Mucosa of gallbladder (tissue), 1 donor: ENCODE data around the gene FICD. TPM values are rescaled to one million over a fixed set of nuclear protein-coding genes. Genes with fewer than 3 reads are reported as not detected.
"Not testable (repeated sequence)": the region's sequence is repeated elsewhere in the genome, so short reads cannot be mapped to it uniquely, and the experiment has no call there.

ENCODE experiments used
- DNase-seq: peaks from one replicate; pipeline ENCODE4 v3.0.0-alpha.2; 2020; ENCODE audit warnings: low spot score
- total RNA-seq: library from RNA; stranded (reverse); gene quantifications from one replicate; pipeline ENCODE4 v1.2.1, GENCODE V29; 2021
- donor health status: DM: no; HTN: no; CAD: no.

The FICD gene
- 7.6 TPM for total RNA-seq

- peak; percentile 99 for DNase-seq
Measured at GRCh38 chr12:108514973-108515814, at the start of gene FICD. Gene FICD, plus strand, starts transcription at chr12:108515277. Its CDS starts 1,696 bp downstream, at chr12:108516973.

- no peak for DNase-seq
Measured at GRCh38 chr12:108465417-108465816, 49.7 kb upstream of the FICD start.

- peak; percentile 12 for DNase-seq
Measured at GRCh38 chr12:108468196-108468968, 46.7 kb upstream of the FICD start.

DNA sequence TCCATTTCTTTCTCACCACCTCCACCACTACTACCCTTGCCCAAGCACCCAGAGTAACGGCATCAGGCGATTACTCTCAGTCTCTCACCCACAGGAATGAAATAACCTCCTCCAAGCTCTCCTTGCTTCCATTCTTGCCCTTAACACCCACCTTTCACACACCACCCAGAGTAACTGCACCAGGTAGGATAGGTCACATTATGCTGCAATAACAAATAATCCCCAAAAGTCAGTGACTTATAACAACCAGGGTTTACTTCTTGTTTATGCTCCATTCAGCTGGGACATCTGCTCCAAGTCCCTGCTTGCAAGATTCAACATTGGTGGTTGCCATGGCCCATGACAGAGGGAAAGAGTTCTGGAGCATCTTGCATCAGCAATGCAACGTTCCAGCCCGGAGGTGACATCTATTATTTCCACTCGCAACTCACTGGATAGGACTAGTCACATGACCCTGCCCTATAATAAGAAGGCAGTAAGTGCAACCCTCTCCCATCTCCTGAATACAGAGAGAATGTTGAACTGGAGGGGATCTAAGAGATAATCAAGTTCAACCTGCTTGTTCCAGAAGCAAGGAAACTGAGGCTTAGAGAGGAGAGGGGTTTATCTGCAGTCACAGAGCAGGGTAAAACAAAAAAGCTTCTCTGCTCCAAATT is 41.5 kb upstream of the FICD start:
- no peak for DNase-seq

- DNase-seq = no peak
Measured at GRCh38 chr12:108475396-108475795, 39.7 kb upstream of the FICD start.

DNA sequence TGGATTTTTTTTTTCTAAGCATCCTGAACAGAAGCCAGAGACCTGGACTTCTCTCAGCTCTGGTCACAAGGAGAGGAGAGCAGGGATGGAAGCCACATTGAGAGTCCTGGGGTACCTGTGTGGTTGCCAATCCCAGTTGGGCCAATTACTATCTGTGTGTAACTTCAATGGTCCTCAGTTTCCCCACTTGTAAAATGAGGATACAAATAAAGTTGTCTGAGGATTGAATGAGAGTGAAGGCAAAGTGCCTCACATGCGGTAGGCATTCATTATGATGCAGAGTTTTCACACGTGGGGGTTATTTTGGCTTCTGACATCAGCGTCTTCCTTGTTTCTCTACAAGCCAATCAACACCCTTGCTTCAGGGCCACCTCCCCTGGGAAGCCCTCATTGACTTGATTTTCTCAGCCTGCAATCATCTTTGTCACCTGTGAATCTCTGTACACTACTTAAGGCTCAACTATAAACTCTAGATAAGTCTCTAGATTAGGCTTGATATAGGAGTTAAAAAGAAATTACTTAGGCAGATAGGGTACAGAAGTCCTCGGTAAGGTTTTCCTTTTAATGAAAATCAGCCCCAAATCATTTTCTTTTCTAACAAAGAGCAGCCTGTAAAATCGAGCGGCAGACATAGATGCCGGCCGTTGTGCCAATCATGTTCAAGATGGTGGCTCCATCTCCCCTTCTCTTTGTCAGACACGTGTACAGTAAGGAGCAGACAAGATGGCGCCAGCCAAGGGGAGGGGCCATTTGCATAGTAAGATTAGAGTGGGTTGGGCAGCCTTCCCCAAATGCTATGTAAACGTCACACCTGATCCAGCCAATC is 37.8 kb upstream of the FICD start:
- no peak for DNase-seq

GRCh38 chr12:108477881-108478259 is 37.2 kb upstream of the FICD start:
- no peak for DNase-seq

DNA sequence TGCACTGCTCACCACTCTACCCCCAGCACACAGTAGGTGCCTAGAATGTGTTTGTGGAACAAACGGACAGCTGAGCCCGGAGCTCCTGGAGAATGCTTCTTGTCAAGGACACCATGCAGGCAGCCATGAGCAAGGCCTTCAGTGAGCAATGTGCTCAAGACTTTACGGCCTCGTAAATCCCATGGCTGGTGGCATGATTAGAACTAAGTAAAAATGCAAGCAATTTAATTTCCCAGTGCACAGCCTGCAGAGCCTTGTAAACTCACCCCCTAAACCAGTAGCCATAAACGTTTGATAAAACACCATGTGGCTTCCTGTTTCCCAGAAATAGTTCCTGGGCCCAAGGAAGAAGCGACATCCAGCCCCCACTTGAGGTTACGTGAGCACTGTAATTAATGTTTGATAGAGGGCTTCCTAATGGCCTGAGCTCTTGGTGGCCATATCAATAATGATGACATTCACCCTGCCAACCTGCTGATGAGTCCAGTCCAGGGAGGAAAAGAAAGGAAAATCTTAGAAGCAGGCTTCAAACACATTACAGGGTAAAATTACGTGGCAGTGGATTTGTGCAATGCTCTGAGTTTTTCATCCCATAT is 36.4 kb upstream of the FICD start:
- no peak for DNase-seq

GRCh38 chr12:108479364-108480070 is 35.6 kb upstream of the FICD start:
- no peak for DNase-seq

DNA sequence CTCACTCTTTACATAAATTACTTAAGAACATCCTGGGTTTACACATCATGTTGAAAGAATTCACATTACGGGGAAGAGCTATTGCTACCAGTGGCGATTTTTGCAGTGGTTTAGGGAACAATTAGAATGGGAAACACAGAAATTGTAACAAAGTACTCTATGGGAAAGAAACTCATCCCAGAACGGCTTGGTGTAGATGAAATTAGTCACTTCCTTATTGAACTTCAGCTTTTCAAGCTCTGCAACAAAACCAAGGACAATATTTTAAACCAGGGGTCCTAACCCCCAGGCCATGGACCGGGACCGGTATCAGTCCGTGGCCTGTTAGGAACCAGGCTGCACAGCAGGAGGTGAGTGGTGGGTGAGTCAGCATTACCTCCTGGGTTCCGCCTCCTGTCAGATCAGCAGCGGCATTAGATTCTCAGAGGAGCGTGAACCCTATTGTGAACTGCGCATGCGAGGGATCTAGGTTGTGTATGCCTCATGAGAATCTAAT is 32.3 kb upstream of the FICD start:
- DNase-seq = no peak

DNA sequence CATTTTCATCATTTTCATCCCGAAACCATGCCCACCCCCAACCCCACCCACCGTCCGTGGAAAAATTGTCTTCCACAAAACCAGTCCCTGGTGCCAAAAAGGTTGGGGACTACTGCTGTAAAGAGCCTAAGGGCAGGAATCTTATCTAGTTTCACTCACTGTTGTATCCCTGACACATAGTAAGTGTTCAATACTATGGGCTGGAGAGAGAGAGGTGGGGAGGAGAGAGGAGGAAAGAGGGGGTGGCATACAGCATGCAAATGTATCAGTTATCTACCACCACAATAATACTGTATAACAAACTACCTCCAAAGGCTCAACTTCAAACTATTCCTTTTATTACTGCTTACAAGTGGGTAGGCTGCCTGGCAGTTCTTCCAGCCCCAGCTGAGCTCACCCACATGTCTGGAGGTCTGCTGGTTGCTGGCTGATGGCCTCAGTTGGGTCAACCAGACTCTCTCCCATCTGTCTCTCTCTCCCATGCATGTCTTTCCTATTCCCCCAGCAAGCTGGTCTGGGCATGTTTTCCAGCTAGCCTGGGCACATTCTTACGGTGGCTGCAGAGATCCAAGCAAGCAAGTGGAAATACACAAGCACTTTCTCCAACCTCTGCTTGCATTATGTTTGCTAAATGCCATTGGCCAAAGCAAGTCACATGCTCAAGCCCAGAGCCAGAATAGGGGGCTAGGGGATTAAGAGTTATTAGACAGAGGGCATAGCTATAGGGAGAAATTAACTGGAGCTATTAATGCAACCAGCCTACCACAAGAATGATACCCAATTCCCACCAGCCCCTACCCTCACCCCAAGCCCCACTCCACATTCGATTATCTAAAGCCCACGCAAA is 31.6 kb upstream of the FICD start:
- no peak for DNase-seq

DNA sequence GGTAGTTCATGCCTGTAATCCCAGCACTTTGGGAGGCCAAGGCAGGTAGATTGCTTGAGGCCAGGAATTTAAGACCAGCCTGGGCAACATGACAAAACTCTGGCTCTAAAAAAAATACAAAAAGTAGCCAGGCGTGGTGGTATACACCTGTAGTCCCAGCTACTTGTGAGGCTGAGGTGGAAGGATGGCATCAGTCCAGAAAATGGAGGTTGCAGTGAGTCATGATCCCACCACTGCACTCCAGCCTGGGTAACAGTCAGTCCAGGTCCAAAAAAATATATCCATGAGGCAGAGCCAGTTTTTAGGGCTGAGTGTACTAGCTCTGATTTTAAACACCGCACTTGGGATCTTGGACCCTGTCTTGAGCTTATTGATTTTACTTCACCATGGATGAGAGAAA is 30.6 kb upstream of the FICD start:
- no peak for DNase-seq

GRCh38 chr12:108484845-108485244 is 30.2 kb upstream of the FICD start:
- DNase-seq = no peak

DNA sequence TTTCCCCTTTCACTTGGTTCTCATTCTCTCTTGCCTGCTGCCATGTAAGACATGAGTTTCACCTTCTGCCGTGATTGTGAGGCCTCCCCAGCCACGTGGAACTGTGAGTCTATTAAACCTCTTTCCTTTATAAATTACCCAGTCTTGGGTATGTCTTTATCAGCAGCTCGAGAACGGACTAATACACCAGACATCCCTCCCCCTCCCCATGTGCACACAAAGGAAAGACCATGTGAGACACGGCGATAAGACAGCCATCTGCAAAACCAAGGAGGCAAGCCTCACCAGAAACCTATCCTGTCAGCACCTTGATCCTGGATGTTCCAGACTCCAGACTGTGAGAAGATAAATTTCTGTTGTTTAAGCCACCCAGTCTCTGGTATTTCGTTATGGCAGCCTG is 29.7 kb upstream of the FICD start:
- DNase-seq = not testable (repeated sequence)

DNA sequence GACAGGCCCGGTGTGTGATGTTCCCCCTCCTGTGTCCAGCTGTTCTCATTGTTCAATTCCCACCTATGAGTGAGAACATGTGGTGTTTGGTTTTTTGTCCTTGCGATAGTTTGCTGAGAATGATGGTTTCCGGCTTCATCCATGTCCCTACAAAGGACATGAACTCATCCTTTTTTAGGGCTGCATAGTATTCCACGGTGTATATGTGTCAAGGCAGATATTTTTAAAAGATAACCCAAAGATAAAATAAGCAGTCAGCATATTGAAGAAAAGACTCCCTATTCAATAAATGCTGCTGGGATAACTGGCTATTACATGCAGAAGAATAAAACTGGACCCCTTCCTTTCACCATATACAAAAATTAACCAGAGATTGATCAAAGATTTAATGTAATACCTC is 28.0 kb upstream of the FICD start:
- not testable (repeated sequence) for DNase-seq

DNA sequence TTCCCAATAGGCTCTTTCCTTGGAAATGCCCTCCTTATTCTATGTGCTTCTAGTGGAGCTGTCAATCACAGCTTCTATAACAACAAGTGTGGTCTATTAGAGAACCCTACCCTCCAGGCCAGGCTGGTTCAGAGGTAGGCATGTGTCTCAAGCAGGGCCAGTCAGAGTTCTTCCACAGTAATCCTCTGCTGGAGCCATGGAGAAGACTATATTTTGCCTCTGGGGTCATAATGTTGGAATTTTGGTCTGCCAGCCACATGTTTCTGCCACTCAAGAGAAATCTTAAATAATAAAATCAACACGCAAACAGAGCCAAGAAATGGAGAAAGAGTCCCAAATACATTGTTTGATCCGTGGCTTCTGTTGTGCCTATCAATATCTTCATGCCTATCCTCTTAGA is 23.8 kb upstream of the FICD start:
- no peak for DNase-seq

- no peak for DNase-seq
Measured at GRCh38 chr12:108495054-108495453, 20.0 kb upstream of the FICD start.

DNA sequence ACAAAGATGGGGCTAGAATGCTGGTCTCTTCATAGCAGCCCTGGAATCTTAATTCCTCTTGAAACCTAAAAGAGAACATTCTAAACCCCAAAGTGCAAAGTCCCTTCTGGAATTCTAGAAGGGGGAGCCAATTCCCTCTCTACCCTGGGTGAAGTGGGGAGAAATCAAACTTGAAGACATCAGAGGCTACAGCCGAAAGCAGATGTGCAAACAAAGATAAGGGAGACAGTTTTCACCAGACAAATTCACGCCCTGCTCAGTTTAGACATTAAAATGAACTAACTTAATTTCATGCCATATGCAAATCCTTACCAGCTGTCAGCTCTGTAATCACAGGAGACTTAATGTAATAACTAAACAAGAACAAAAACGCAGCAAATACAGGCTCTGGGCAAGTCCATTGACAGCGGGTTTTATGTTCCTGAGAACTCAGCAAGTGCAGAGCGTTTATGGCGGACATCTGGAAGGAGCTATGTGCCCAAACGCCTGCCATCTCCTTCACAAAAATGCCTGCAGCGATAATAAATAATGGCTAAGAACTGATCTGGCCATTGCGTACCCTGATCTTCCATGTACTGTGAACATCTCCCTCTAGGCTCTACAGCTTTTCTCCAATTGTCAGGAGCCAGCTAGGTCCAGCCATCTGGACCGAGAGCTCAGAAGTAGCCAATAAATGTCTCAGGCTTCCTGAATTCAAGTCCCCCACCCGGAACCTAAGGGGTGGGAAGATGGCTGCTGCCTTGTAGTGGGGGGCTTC is 19.1 kb upstream of the FICD start:
- DNase-seq = no peak

GRCh38 chr12:108498136-108498535 is 16.9 kb upstream of the FICD start:
- DNase-seq = no peak
